ENCODE data around the gene TBC1D9. TPM values are rescaled to one million over a fixed set of nuclear protein-coding genes. Genes with fewer than 3 reads are reported as not detected.
A peak's percentile ranks its signal among the peaks of the same experiment; 100 is the strongest.

The TBC1D9 gene
- total RNA-seq, 1 donor: 28.7 TPM

DNA sequence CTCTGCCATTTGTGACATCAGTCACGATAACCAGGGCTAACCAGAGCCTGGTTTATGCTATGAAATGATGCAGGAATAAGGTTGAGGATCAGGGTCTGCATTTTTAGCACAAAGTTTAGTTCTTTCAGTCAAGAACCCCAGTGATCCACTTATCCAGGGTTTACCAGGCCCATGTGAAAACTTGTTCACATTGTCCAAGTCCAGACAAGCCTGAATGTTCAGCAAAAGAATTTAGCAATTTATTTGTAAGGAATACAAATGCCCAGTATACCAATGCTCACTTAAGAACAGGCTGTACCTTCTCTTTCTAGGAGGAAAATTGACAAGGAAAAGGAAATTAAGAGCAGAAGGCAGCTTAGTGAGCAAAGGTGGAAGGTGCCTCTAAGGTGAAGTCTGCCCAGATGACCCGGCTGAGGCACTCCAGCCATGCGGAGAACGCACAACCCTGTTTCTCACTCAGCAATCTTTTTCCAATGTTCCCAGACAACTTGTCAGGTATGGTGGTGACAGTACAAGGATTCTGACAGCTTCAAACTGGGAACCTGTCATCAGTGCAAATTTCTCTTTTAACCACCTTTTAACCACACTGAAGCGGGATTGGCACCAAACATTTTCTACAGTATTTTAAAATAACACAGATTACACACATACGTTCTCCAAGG lies 54.0 kb downstream of the TBC1D9 start:
- TF ChIP-seq, protein P1, sequence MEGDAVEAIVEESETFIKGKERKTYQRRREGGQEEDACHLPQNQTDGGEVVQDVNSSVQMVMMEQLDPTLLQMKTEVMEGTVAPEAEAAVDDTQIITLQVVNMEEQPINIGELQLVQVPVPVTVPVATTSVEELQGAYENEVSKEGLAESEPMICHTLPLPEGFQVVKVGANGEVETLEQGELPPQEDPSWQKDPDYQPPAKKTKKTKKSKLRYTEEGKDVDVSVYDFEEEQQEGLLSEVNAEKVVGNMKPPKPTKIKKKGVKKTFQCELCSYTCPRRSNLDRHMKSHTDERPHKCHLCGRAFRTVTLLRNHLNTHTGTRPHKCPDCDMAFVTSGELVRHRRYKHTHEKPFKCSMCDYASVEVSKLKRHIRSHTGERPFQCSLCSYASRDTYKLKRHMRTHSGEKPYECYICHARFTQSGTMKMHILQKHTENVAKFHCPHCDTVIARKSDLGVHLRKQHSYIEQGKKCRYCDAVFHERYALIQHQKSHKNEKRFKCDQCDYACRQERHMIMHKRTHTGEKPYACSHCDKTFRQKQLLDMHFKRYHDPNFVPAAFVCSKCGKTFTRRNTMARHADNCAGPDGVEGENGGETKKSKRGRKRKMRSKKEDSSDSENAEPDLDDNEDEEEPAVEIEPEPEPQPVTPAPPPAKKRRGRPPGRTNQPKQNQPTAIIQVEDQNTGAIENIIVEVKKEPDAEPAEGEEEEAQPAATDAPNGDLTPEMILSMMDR (IDR thresholded peaks at IDR 0.05; ENCODE audit: insufficient read depth, low read length): no peak
- no peak overlapping the region for H3K4me3 ChIP-seq (ENCODE audit: low read depth, low read length)
- no peak for DNase-seq (ENCODE audit: low read depth)

DNA sequence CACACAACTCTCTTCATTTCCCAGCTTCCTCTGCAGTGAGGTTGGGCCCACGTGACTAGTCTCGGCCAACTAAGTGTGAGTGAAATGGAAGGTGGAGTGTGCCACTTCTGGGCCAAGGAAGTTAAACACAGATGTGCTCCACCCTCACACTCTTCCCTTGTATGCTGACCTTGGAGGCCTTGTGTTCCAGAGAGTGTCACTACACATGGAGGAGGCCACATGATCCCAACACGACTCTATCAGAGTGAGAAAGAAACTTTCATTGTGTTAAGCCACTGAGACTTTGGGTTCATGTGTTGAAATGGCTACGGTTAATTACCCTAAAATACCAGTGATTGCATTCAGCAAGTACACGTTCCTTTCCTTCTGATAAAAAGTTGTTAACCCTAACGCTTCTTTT lies 55.1 kb downstream of the TBC1D9 start:
- TF ChIP-seq, protein P1 (IDR thresholded peaks at IDR 0.05; ENCODE audit: insufficient read depth, low read length): no peak
- no peak overlapping the region for H3K4me3 ChIP-seq (ENCODE audit: low read depth, low read length)
- no peak for DNase-seq (ENCODE audit: low read depth)

DNA sequence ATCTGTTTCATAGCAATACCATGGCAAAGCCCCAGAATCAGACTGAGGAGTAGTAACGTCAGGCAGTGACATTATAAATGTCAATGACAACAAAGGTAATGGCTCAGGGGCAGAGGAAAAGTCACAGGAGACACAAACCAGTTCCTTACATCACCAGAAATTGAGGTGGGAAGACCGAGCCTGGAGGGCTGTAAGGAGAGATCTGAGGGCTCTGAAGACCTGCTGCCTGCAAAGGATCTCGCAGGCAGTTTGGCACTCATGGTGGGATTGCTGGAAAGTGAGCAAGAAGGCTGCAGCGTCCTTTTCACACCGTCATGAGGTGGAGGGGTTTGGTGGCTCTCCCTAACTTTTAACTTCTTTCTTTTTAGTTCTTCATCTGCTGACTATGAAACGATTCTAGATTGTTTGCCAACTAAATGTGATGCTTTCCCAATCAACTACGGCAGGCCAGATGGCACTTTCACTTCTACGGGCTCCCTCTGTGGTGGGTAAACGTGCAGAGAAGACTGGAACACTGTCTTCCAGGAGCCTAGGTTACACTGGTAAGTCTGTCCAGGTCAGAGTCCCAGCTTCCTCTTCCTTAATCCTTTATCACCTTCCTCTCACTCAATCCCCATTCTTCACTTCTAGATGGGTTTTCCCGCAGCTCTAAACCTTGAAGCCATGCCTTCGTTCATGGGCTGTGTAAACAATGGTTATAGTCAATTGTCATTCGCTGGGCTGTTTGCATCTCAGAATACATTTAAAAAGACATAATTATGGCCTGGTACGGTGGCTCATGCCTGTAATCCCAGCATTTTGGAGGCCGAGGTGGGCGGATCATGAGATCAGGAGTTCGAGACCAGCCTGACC lies 58.2 kb downstream of the TBC1D9 start:
- TF ChIP-seq, protein P1 (IDR thresholded peaks at IDR 0.05; ENCODE audit: insufficient read depth, low read length): no peak
- DNase-seq (ENCODE audit: low read depth): no peak
- H3K4me3 ChIP-seq (ENCODE audit: low read depth, low read length): no peak overlapping the region

DNA sequence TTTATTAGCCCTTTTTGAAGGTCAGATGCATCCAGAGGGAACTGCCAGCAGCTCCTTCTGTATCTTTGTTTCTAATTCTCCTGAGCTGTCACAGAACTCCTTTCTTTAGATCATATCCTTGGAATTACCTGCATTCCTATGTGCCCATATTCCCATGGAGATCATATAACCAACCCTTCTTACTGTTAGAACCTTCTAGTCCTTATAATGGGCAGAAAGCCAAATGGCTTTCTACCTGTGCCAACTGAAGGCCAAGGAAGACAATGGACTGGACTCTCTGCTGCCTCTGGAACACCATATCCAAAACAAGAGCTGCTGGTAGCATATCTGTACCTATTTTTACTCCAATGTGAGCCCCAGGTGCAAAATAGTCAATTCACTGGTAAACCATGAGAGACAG lies 60.7 kb downstream of the TBC1D9 start:
- DNase-seq (ENCODE audit: low read depth): no peak
- H3K4me3 ChIP-seq (ENCODE audit: low read depth, low read length): no peak overlapping the region
- TF ChIP-seq, protein P1 (IDR thresholded peaks at IDR 0.05; ENCODE audit: insufficient read depth, low read length): no peak

DNA sequence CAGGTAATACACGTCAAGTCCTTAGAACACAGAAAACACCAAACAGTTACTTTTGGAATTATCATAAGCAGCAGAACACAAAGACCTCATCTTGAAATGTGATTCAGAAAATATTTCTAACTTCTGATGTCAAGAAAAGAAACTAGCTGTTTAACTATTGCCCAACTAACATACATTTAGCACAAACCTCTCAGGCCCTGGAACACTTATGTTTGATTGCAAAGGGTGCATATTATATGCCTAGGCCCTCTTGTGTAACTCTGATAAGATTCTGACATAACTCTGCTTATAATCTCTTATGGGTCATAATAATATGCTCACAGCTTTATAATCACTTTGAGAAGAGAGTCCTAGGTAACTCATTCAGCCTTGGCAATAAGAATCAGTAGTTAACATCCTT lies 62.6 kb downstream of the TBC1D9 start:
- DNase-seq (ENCODE audit: low read depth): peak; percentile 61
- TF ChIP-seq, protein P1 (IDR thresholded peaks at IDR 0.05; ENCODE audit: insufficient read depth, low read length): no peak
- H3K4me3 ChIP-seq (ENCODE audit: low read depth, low read length): no peak overlapping the region

DNA sequence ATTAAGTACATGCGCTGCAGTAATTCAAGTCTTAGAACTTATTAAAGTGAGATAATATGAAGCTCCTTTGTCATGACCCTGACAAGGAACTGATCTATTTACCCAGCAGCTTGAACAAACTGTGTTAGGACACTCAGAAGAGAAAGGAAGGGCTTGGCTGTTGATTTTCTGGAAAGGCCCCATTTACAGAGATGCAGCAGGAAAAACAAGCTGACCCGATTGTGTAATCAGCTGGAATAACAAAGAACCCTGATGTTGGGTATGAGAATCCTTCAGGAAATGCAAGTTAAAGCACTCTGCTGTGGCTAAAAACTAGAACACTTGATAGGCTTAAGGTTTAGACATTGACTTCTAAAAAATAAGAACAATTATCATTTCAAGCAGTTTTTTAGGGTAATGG lies 64.8 kb downstream of the TBC1D9 start:
- TF ChIP-seq, protein P1 (IDR thresholded peaks at IDR 0.05; ENCODE audit: insufficient read depth, low read length): no peak
- peak; percentile 75 for DNase-seq (ENCODE audit: low read depth)
- no peak overlapping the region for H3K4me3 ChIP-seq (ENCODE audit: low read depth, low read length)

Measured in fibroblast of the aortic adventitia (primary cell).